Testis (tissue), 3 donors: ENCODE results near the gene TUT7. TPM values are rescaled to one million over a fixed set of nuclear protein-coding genes. Genes with fewer than 3 reads are reported as not detected.
A peak's percentile ranks its signal among the peaks of the same experiment; 100 is the strongest.

Source experiments
- DNase-seq: peaks from one replicate; pipeline ENCODE4 v3.0.0-alpha.2; 2019
- H3K27ac ChIP-seq, 2 donors: fragments of 200-600 bp; sonication (generic); one replicate each; pipeline ENCODE4 v1.5.1; 2019
- H3K27me3 ChIP-seq: fragments of 200-600 bp; sonication (generic); one replicate; pipeline ENCODE4 v1.5.1; 2019
- H3K36me3 ChIP-seq: fragments of 200-600 bp; sonication (generic); one replicate; pipeline ENCODE4 v1.5.1; 2017; ENCODE audit warnings: low read depth; ENCODE audit errors: missing control alignments
- H3K4me1 ChIP-seq: fragments of 200-600 bp; sonication (generic); one replicate; pipeline ENCODE4 v1.5.1; 2019
- H3K4me3 ChIP-seq, 2 donors: fragments of 200-600 bp; sonication (generic); one replicate each; pipeline ENCODE4 v1.5.1; 2017 to 2019
- H3K9me3 ChIP-seq: fragments of 200-600 bp; sonication (generic); one replicate; pipeline ENCODE4 v1.5.1; 2017
- CTCF ChIP-seq, 3 experiments: fragments of 450-650 bp in 2 of 3; fragments of 200-600 bp in 1 of 3; sonication (generic) in 1 of 3; IDR thresholded peaks; one replicate each; pipeline ENCODE4 v1.5.1; 2016 to 2019; ENCODE audit warnings: antibody characterized with exemption in 3 of 3, mild to moderate bottlenecking in 2 of 3, moderate library complexity in 1 of 3
- POLR2A ChIP-seq: fragments of 450-650 bp; IDR thresholded peaks from one replicate; pipeline ENCODE4 v1.6.1; 2017; ENCODE audit warnings: antibody characterized with exemption, mild to moderate bottlenecking, moderate library complexity
- WGBS, 2 donors: methylation state at CpG; one replicate each; pipeline ENCODE4 v1.1.5; 2018; 5-methylcytosine and 5-hydroxymethylcytosine counted together
- intact Hi-C: fragments of 100-400 bp; cut with DNase I; formaldehyde crosslinking; loops from one replicate; pipeline ENCODE4 v1.15.1; 2023; ENCODE audit warnings: low total_unique reads
- polyA plus RNA-seq: library from polyadenylated mRNA; stranded (reverse); fragments of 350-450 nt; fragmentation: Illumina TruSeq; extraction: RNeasy Lipid Tissue Mini Kit (QIAGEN cat#74804); gene quantifications from one replicate; pipeline ENCODE4 v1.2.3, GENCODE V29; 2014; ENCODE audit warnings: low read depth, low replicate concordance; ENCODE audit not compliant: insufficient read depth
- total RNA-seq, 2 donors: library from RNA; depleted of rRNA; stranded (reverse); fragments of >200 nt; gene quantifications; one replicate each; pipeline ENCODE4 v1.2.3, GENCODE V29; 2016

The TUT7 gene
- total and polyA plus RNA-seq, 3 donors from 2014 or later, result 18.7 to 53.4 (median 40.0) TPM

DNA sequence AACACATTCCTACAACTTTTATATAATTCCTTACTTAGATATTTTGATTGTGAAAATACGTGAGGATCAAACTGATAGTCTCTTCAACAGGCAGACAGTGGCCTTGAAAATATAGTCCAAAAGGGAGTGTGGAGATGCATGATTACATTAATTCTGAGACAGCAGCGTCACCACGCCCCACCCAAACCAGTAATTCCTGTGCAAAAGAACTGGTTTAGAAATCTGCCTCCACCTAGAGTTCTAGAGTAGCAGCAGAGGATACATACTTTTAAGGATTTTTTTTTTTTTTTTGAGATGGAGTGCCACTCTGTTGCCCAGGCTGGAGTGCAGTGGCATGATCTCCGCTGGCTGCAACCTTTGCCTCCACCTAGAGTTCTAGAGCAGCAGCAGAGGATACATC is 1.6 kb upstream of the TUT7 start:
- H3K4me3 ChIP-seq, result no peak overlapping the region
- 63 to 67% methylated on average over 4 of the region's 4 CpGs for WGBS, 2 donors
- H3K27me3 ChIP-seq, result no peaks in the 10 kb centered on the region
- TF ChIP-seq POLR2A (no peak), CTCF (IDR thresholded peaks at IDR 0.05) (no peak)
- DNase-seq, result no peak
- no peak overlapping the region for H3K27ac ChIP-seq
- no peaks in the 10 kb centered on the region for H3K36me3 ChIP-seq
- H3K9me3 ChIP-seq, result no peaks in the 10 kb centered on the region
- intact Hi-C loops, result no loop called here
- H3K4me1 ChIP-seq, result peaks cover 27% of the 10 kb centered on the region

GRCh38 chr9:86354818-86355309 is 654 bp upstream of the TUT7 start:
- TF ChIP-seq CTCF (IDR thresholded peaks at IDR 0.05), result peak in 1 of 3 experiments; percentile 31
- no peak for TF ChIP-seq POLR2A
- Histone ChIP-seq H3K27ac (peak overlapping the region; percentile 90 to 93), H3K4me3 (peak overlapping the region; percentile 90 to 95), H3K9me3 (no peaks in the 10 kb centered on the region), H3K36me3 (no peaks in the 10 kb centered on the region), H3K27me3 (no peaks in the 10 kb centered on the region), H3K4me1 (peaks cover 32% of the 10 kb centered on the region)
- DNase-seq, result no peak
- intact Hi-C loops, result no loop called here
- WGBS, 2 donors, result 1 to 5% methylated on average over 24 of the region's 24 CpGs

DNA sequence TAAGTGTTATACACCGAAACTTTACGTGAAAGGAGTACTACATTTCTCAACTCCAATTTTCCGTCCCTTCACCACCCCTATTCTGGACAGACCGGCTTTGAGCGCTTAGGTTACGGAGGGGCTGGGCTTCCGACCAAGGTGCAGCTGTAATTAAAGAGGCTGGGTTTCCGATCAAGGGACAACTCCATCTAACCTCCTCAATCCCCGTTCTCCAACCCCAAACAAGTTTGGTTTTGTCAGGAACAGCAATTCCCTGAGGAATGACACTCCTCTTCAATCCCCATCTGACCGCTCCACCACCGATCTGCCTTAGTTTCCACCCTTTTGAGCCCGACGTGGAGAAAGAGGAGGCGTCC is 577 bp downstream of the TUT7 start:
- H3K4me1 ChIP-seq, result peaks cover 32% of the 10 kb centered on the region
- intact Hi-C loops, result no loop called here
- WGBS, 2 donors, result 0 to 1% methylated on average over 14 of the region's 14 CpGs

GRCh38 chr9:86352440-86353077 is 1.7 kb downstream of the TUT7 start:
- no peak overlapping the region for H3K4me3 ChIP-seq
- H3K36me3 ChIP-seq, result no peaks in the 10 kb centered on the region
- H3K4me1 ChIP-seq, result peaks cover 32% of the 10 kb centered on the region
- no peak for DNase-seq
- no peaks in the 10 kb centered on the region for H3K9me3 ChIP-seq
- intact Hi-C loops, result no loop called here
- peak overlapping the region in 1 of 2 donors; percentile 49 for H3K27ac ChIP-seq
- no peaks in the 10 kb centered on the region for H3K27me3 ChIP-seq
- 45 to 46% methylated on average over 5 of the region's 5 CpGs for WGBS, 2 donors
- TF ChIP-seq POLR2A, result no peak
- no peak for TF ChIP-seq CTCF (IDR thresholded peaks at IDR 0.05)

More for the DNA sequence above, 577 bp downstream of the TUT7 start:
- peak overlapping the region; percentile 90 to 95 for H3K4me3 ChIP-seq
- no peaks in the 10 kb centered on the region for H3K9me3 ChIP-seq
- no peaks in the 10 kb centered on the region for H3K36me3 ChIP-seq
- no peak for TF ChIP-seq CTCF (IDR thresholded peaks at IDR 0.05)
- TF ChIP-seq POLR2A, result no peak
- H3K27ac ChIP-seq, result peak overlapping the region; percentile 90 to 93
- H3K27me3 ChIP-seq, result no peaks in the 10 kb centered on the region
- DNase-seq, result no peak

- no peaks in the 10 kb centered on the region for H3K9me3 ChIP-seq
- intact Hi-C loops, result no loop called here
- H3K27ac ChIP-seq, result peak overlapping the region in 1 of 2 donors; percentile 49
- no peak overlapping the region for H3K4me3 ChIP-seq
- 44 to 48% methylated on average over 6 of the region's 6 CpGs for WGBS, 2 donors
- H3K27me3 ChIP-seq, result no peaks in the 10 kb centered on the region
- peaks cover 32% of the 10 kb centered on the region for H3K4me1 ChIP-seq
- no peak for TF ChIP-seq POLR2A
- no peak for TF ChIP-seq CTCF (IDR thresholded peaks at IDR 0.05)
- H3K36me3 ChIP-seq, result no peaks in the 10 kb centered on the region
- no peak for DNase-seq
These were observed 2.3 kb downstream of the TUT7 start for GRCh38 chr9:86351880-86352279.
